HepG2 (cell line): ENCODE measurements around the gene WDR7. TPM values are rescaled to one million over a fixed set of nuclear protein-coding genes. Genes with fewer than 3 reads are reported as not detected.
A peak's percentile ranks its signal among the peaks of the same experiment; 100 is the strongest.

Experiments
- AGO1 ChIP-seq: fragments of 200-400 bp; formaldehyde crosslinking; IDR thresholded peaks from 2 replicates; pipeline ENCODE4 v1.6.1; 2017; ENCODE audit warnings: mild to moderate bottlenecking, low read depth, low read length, moderate library complexity; ENCODE audit not compliant: poor library complexity, severe bottlenecking
- CBFB ChIP-seq: sonication (generic); formaldehyde crosslinking; IDR thresholded peaks from 2 replicates; pipeline ENCODE4 v1.4.0; 2020; ENCODE audit warnings: missing genetic modification reagents
- CBX2 ChIP-seq, 2 experiments: fragments of 200-600 bp in 1 of 2; sonication (generic); formaldehyde crosslinking in 1 of 2; IDR thresholded peaks; 2 replicates each; pipeline versions ENCODE4 v1.7.0 to v1.8.1; 2018 to 2022; ENCODE audit warnings: low read depth in 2 of 2, low read length in 1 of 2, mild to moderate bottlenecking in 1 of 2, missing genetic modification reagents in 1 of 2
- FOSL2 ChIP-seq: sonication (generic); formaldehyde crosslinking; IDR thresholded peaks from 2 replicates; pipeline ENCODE4 v1.4.0; 2020; ENCODE audit warnings: missing genetic modification reagents
- FOXK1 ChIP-seq: sonication (generic); formaldehyde crosslinking; IDR thresholded peaks from 2 replicates; pipeline ENCODE4 v1.4.0; 2020; ENCODE audit warnings: low read depth, missing genetic modification reagents, borderline replicate concordance
- NRL ChIP-seq: sonication (generic); formaldehyde crosslinking; IDR thresholded peaks from 2 replicates; pipeline ENCODE4 v1.5.0; 2020; ENCODE audit warnings: missing genetic modification reagents, mild to moderate bottlenecking, moderate library complexity, borderline replicate concordance
- SMAD9 ChIP-seq: sonication (generic); formaldehyde crosslinking; IDR thresholded peaks from 2 replicates; pipeline ENCODE4 v1.5.1; 2020; ENCODE audit warnings: mild to moderate bottlenecking, missing genetic modification reagents
- SRSF9 ChIP-seq: fragments of 200-400 bp; formaldehyde crosslinking; IDR thresholded peaks from 2 replicates; pipeline ENCODE4 v1.6.1; 2018; ENCODE audit warnings: borderline replicate concordance, mild to moderate bottlenecking, low read depth, low read length; ENCODE audit not compliant: insufficient read depth, poor library complexity, severe bottlenecking
- TFDP2 ChIP-seq: sonication (generic); formaldehyde crosslinking; IDR thresholded peaks from 2 replicates; pipeline ENCODE4 v1.4.0; 2020; ENCODE audit warnings: missing genetic modification reagents
- ZC3H4 ChIP-seq: sonication (generic); formaldehyde crosslinking; IDR thresholded peaks from 2 replicates; pipeline ENCODE4 v1.4.0; 2020; ENCODE audit warnings: missing genetic modification reagents, borderline replicate concordance
- ZNF432 ChIP-seq: sonication (generic); formaldehyde crosslinking; IDR thresholded peaks from 2 replicates; pipeline ENCODE4 v1.5.0; 2020; ENCODE audit warnings: missing genetic modification reagents, mild to moderate bottlenecking, borderline replicate concordance
- ZNF552 ChIP-seq: sonication (generic); formaldehyde crosslinking; IDR thresholded peaks from 2 replicates; pipeline ENCODE4 v1.9.0; 2022; ENCODE audit warnings: missing genetic modification reagents, mild to moderate bottlenecking, borderline replicate concordance
- ZNF839 ChIP-seq: sonication (generic); formaldehyde crosslinking; IDR thresholded peaks from 2 replicates; pipeline ENCODE4 v1.4.0; 2020; ENCODE audit warnings: missing genetic modification reagents, mild to moderate bottlenecking, borderline replicate concordance
- polyA plus RNA-seq, 8 experiments: library from polyadenylated mRNA; depleted of rRNA in 3 of 8; stranded (reverse) in 7 of 8; unstranded in 1 of 8; fragments of >200 nt; fragmentation: Illumina TruSeq in 4 of 8; extraction: Trizol in 4 of 8; gene quantifications; 2 replicates each; pipeline versions ENCODE4 v1.2.1 to v1.2.3, GENCODE V29; 2011 to 2016; ENCODE audit warnings: low read depth in 4 of 8, missing spikeins in 1 of 8, mixed read lengths in 1 of 8; ENCODE audit not compliant: insufficient read depth in 1 of 8
- total RNA-seq, 5 experiments: library from RNA; depleted of rRNA; stranded (reverse); fragments of >200 nt; fragmentation: Illumina TruSeq; extraction: Trizol; gene quantifications; 2 replicates each; pipeline ENCODE4 v1.2.3, GENCODE V29; 2016; ENCODE audit warnings: low read depth in 1 of 5
- TF ChIP-seq, protein P1 (sequence below): IDR thresholded peaks from 2 replicates; pipeline ENCODE4 v1.6.1; 2016; ENCODE audit warnings: missing biosample characterization, missing genetic modification reagents, low read depth
- TF ChIP-seq, protein P2 (sequence below): sonication (generic); formaldehyde crosslinking; IDR thresholded peaks from 2 replicates; pipeline ENCODE4 v1.9.0; 2021; ENCODE audit warnings: mild to moderate bottlenecking, missing genetic modification reagents
- TF ChIP-seq, protein P3 (sequence below): sonication (generic); formaldehyde crosslinking; IDR thresholded peaks from 2 replicates; pipeline ENCODE4 v1.4.0; 2020; ENCODE audit warnings: missing genetic modification reagents

The WDR7 gene
- total and polyA plus RNA-seq, 2 of the 13 experiments (the other 11 are each of a cell fraction or from before 2014, with no cell fraction given): 2.0 to 7.8 TPM

GRCh38 chr18:56815926-56816325 is 164.8 kb downstream of the WDR7 start (continued):
- TF ChIP-seq SMAD9 (CRISPR knock-in tag): no peak
- TF ChIP-seq ZNF552: no peak
- TF ChIP-seq FOSL2 (CRISPR knock-in tag): peak; percentile 41
- TF ChIP-seq, protein P1, sequence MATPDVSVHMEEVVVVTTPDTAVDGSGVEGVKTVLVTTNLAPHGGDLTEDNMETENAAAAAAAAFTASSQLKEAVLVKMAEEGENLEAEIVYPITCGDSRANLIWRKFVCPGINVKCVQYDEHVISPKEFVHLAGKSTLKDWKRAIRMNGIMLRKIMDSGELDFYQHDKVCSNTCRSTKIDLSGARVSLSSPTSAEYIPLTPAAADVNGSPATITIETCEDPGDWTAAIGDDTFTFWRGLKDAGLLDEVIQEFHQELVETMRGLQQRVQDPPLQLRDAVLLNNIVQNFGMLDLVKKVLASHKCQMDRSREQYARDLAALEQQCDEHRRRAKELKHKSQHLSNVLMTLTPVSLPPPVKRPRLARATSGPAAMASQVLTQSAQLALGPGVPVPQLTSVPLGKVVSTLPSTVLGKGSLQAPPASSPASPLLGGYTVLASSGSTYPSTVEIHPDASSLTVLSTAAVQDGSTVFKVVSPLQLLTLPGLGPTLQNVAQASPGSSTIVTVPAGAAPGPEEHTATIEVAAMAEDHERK: no peak
- TF ChIP-seq FOXK1 (CRISPR knock-in tag): no peak
- TF ChIP-seq AGO1: no peak
- TF ChIP-seq ZNF839: no peak
- TF ChIP-seq, protein P2, sequence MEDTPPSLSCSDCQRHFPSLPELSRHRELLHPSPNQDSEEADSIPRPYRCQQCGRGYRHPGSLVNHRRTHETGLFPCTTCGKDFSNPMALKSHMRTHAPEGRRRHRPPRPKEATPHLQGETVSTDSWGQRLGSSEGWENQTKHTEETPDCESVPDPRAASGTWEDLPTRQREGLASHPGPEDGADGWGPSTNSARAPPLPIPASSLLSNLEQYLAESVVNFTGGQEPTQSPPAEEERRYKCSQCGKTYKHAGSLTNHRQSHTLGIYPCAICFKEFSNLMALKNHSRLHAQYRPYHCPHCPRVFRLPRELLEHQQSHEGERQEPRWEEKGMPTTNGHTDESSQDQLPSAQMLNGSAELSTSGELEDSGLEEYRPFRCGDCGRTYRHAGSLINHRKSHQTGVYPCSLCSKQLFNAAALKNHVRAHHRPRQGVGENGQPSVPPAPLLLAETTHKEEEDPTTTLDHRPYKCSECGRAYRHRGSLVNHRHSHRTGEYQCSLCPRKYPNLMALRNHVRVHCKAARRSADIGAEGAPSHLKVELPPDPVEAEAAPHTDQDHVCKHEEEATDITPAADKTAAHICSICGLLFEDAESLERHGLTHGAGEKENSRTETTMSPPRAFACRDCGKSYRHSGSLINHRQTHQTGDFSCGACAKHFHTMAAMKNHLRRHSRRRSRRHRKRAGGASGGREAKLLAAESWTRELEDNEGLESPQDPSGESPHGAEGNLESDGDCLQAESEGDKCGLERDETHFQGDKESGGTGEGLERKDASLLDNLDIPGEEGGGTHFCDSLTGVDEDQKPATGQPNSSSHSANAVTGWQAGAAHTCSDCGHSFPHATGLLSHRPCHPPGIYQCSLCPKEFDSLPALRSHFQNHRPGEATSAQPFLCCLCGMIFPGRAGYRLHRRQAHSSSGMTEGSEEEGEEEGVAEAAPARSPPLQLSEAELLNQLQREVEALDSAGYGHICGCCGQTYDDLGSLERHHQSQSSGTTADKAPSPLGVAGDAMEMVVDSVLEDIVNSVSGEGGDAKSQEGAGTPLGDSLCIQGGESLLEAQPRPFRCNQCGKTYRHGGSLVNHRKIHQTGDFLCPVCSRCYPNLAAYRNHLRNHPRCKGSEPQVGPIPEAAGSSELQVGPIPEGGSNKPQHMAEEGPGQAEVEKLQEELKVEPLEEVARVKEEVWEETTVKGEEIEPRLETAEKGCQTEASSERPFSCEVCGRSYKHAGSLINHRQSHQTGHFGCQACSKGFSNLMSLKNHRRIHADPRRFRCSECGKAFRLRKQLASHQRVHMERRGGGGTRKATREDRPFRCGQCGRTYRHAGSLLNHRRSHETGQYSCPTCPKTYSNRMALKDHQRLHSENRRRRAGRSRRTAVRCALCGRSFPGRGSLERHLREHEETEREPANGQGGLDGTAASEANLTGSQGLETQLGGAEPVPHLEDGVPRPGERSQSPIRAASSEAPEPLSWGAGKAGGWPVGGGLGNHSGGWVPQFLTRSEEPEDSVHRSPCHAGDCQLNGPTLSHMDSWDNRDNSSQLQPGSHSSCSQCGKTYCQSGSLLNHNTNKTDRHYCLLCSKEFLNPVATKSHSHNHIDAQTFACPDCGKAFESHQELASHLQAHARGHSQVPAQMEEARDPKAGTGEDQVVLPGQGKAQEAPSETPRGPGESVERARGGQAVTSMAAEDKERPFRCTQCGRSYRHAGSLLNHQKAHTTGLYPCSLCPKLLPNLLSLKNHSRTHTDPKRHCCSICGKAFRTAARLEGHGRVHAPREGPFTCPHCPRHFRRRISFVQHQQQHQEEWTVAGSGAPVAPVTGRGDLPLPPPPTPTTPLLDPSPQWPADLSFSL (CRISPR knock-in tag): no peak
- no peak for TF ChIP-seq NRL (CRISPR knock-in tag)
- TF ChIP-seq CBX2 (IDR thresholded peaks at IDR 0.05; ENCODE audit: low read depth, low read length): no peak
- no peak for TF ChIP-seq CBX2 (CRISPR knock-in tag; IDR thresholded peaks at IDR 0.05; ENCODE audit: low read depth)
- TF ChIP-seq CBFB (CRISPR knock-in tag): no peak
- no peak for TF ChIP-seq TFDP2
- no peak for TF ChIP-seq ZC3H4
- TF ChIP-seq ZNF432 (CRISPR knock-in tag): no peak
- TF ChIP-seq SRSF9: no peak
- TF ChIP-seq, protein P3, sequence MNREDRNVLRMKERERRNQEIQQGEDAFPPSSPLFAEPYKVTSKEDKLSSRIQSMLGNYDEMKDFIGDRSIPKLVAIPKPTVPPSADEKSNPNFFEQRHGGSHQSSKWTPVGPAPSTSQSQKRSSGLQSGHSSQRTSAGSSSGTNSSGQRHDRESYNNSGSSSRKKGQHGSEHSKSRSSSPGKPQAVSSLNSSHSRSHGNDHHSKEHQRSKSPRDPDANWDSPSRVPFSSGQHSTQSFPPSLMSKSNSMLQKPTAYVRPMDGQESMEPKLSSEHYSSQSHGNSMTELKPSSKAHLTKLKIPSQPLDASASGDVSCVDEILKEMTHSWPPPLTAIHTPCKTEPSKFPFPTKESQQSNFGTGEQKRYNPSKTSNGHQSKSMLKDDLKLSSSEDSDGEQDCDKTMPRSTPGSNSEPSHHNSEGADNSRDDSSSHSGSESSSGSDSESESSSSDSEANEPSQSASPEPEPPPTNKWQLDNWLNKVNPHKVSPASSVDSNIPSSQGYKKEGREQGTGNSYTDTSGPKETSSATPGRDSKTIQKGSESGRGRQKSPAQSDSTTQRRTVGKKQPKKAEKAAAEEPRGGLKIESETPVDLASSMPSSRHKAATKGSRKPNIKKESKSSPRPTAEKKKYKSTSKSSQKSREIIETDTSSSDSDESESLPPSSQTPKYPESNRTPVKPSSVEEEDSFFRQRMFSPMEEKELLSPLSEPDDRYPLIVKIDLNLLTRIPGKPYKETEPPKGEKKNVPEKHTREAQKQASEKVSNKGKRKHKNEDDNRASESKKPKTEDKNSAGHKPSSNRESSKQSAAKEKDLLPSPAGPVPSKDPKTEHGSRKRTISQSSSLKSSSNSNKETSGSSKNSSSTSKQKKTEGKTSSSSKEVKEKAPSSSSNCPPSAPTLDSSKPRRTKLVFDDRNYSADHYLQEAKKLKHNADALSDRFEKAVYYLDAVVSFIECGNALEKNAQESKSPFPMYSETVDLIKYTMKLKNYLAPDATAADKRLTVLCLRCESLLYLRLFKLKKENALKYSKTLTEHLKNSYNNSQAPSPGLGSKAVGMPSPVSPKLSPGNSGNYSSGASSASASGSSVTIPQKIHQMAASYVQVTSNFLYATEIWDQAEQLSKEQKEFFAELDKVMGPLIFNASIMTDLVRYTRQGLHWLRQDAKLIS (CRISPR knock-in tag): no peak
